ENCODE data around the gene FAM13A.
"Not testable (repeated sequence)": the region's sequence is repeated elsewhere in the genome, so short reads cannot be mapped to it uniquely, and the experiment has no call there.

DNA sequence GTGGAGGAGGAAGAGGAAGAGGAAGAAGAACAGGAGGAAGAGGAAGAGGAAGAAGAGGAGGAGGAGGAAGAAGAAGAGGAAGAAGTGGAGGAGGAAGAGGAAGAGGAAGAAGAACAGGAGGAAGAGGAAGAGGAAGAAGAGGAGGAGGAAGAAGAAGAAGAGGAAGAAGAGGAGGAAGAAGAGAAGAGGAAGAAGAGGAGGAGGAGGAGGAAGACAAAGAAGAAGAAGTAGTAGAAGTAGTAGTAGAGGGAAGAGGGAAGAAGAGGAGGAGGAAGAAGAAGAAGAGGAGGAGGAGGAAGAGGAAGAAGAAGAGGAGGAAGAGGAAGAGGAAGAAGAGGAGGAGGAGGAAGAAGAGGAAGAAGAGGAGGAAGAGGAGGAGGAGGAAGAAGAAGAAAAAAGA lies 143.8 kb downstream of the FAM13A start:
- TF ChIP-seq, protein P1, sequence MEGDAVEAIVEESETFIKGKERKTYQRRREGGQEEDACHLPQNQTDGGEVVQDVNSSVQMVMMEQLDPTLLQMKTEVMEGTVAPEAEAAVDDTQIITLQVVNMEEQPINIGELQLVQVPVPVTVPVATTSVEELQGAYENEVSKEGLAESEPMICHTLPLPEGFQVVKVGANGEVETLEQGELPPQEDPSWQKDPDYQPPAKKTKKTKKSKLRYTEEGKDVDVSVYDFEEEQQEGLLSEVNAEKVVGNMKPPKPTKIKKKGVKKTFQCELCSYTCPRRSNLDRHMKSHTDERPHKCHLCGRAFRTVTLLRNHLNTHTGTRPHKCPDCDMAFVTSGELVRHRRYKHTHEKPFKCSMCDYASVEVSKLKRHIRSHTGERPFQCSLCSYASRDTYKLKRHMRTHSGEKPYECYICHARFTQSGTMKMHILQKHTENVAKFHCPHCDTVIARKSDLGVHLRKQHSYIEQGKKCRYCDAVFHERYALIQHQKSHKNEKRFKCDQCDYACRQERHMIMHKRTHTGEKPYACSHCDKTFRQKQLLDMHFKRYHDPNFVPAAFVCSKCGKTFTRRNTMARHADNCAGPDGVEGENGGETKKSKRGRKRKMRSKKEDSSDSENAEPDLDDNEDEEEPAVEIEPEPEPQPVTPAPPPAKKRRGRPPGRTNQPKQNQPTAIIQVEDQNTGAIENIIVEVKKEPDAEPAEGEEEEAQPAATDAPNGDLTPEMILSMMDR (IDR thresholded peaks at IDR 0.05 in 8 of 11, conservative IDR thresholded peaks at IDR 0.05 in 3 of 11), result not testable (repeated sequence)
- TF ChIP-seq POLR2AphosphoS5 (IDR thresholded peaks at IDR 0.05), result not testable (repeated sequence)
